Left lobe of liver (tissue), 2 donors: ENCODE data around the gene SLC6A11. TPM values are rescaled to one million over a fixed set of nuclear protein-coding genes. Genes with fewer than 3 reads are reported as not detected.

Experiments used
- ATAC-seq: fragments of 200-7000 bp; cut with Tn5 transposase; one replicate; pipeline ENCODE4 v1.9.1; 2020; ENCODE audit warnings: mild to moderate bottlenecking, moderate library complexity
- DNase-seq: peaks from one replicate; pipeline ENCODE4 v3.0.0-alpha.2; 2020; ENCODE audit warnings: low spot score
- total RNA-seq: library from RNA; stranded (reverse); gene quantifications from one replicate; pipeline ENCODE4 v1.2.1, GENCODE V29; 2021
- donor health status: DM: no; HTN: no; CAD: no; lungs with moderate emphysema.
- donor health status: DM: no; HTN: yes; CAD: no.

Gene SLC6A11
- total RNA-seq, 1 donor from 2014 or later, result 0.13 TPM

GRCh38 chr3:10928407-10928960, 112.5 kb downstream of the SLC6A11 start:
- ATAC-seq, result no peak
- no peak for DNase-seq

- DNase-seq (no peak), ATAC-seq (no peak)
Observed at GRCh38 chr3:10928961-10929471, 113.0 kb downstream of the SLC6A11 start.

DNA sequence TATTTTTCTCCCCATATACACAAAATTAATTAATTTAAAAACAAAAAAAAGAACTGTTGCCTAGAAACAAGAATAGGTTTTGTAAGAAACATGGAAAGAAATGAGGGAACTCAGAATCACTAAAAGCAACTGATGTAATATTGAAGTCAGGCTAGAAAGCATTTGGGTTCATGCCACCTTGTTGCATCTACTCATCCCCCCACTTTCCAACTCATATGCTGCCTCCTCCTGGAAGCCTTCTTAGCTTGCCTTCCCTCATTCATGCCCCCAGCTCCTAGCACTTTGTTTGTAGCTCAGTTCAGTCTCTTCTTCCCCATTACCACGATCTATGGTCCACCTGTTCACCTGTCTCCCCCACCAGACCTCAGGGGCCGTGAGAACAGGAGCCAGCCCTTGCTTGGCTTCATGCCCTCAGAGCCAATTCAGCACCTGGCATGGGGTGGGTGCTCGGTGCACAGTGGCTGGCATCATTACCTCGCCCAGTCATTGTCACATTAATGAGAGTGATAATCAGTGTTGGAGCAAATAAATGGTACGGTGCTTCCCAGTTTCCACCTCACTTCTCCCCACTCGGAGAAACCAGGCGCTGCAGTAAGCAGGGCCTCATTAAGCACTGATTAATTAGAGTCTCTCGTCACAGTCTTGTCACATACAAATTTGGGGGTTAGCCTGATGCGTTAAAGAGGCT, 114.1 kb downstream of the SLC6A11 start:
- ATAC-seq, result no peak
- no peak for DNase-seq

DNA sequence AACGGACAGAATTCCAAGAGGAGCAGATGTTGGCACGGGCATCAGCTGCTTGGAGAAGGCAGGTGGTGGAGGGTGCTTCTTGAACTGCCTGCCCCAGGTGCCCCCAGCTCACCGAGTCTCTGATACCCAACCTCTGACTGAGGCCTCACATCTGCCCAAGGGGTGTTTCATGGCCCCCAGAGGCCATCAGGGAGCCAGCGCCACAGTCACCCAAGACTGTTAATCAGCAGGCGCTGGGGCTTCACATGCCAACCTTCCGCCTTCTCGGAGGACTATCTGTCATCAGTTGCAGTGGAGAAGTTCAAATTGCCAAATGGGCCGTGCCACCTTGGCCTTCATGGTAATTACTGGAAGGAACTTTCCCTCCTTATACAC, 114.6 kb downstream of the SLC6A11 start:
- ATAC-seq (no peak), DNase-seq (no peak)

DNA sequence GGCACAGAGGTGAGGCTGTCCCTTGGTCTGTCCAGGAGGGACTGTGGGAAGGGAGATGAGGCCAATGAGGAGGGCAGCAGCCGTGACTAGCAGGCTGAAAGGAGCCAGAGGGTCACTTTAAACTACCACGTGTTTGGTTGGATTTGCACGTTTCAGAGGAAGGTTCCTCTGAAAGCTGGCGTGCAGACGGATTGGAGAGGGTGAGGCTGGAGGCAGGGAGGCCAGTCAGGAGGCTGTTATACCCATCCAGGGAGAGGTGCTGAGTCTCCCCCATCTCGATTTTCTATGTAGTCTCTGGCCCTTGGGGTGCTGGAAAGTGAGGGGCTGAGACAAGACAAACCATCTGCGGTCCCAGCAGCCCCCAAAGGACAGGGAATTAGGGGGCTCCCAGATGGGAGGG, 116.6 kb downstream of the SLC6A11 start:
- ATAC-seq, result no peak
- DNase-seq, result no peak

GRCh38 chr3:10933021-10933420, 117.0 kb downstream of the SLC6A11 start:
- DNase-seq (no peak), ATAC-seq (no peak)

DNA sequence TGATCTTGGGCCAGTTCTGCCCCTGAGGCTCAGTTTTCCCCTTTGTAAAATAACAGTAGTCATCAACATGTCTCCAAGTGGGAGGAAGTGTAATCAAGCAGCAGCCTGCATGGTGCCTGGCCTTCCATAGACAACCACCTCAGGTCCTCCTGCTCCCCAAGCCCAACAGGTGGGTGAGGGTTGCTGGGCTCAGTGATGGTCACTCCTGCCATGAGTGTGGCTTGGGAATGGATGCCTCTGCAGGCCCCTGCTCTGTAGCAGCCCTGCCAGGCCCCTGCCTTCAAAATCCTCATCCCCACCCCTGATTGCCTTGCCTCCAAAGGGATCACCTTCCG, 117.4 kb downstream of the SLC6A11 start:
- DNase-seq (no peak), ATAC-seq (no peak)

DNA sequence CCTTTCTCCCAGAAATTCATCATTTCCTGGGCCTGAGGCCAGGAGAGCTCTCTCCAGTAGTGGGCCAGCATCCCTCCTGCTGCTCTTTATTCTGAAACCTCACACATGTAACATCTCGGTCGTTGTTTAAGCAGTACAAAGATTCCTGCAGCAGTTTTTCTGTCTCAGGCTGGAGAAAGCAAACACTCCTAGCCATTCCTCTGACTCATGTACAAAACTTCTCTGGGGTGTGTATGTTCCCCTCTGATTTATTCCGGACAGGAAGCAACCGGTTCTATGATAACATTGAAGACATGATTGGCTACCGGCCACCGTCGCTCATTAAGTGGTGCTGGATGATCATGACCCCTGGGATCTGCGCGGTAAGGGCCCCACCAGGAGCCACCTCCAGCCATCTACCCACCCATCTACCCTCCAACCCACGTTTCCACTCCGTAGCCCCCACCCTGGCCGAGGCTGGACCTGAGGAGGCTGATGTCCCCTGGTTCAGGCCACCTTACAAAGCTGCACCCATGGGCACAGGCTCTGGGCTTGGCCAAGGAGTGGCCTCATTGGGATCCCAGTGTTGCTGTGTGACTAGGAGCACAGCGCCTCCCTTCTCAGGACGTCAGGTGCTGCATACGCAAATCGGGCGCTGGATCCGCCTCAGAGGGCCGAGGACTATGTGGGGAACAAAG, 117.9 kb downstream of the SLC6A11 start:
- ATAC-seq (no peak), DNase-seq (no peak)

DNA sequence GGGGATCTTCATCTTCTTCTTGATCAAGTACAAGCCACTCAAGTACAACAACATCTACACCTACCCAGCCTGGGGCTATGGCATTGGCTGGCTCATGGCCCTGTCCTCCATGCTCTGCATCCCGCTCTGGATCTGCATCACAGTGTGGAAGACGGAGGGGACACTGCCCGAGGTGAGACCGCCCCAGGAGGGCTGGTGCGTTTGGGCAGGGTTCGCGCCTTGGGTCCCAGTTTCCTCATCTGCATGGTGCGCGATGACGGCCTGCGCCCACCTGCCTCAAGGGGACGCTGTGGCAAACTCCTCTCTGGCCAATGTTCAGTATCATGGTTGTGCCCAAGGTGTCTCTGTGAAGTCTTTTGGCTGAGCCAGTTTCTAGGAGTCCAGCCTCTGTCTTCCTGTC, 119.0 kb downstream of the SLC6A11 start:
- no peak for ATAC-seq
- no peak for DNase-seq

DNA sequence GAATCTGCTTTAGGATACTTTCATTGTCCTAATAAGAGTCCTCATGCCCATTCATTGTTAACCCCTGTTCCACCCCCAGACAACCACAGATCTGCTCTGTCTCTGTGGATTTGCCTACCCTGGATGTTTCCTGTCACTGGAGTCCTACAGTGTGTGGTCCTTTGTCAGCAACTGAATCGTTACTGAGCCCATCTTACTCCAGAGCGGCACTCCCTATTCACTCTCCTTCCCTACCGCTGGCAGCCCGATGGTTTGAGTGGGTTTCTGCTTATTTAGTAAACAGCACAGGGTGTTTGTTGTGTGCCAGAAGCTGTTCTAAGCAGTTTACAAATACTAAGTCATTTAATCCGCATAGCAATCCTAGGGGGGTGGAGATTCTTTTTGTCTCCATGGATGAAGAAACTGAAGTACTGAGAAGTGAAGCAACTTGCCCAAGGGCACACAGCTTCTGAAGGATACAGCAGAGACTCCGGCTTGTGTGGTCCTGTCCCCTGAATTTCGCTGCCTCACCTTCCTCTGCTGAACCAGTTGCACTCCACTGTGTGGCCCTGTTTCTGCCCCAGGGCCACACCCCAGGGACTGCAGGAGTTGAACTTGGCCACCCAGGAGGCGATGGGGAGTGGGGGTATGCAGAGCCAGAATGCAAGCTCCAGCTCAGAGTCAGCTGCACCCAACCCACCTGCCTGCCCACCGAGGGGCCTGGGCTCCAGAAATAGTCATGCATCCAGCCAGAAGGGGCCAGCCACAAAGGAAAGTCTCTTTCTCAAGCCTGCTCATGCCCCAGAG, 120.0 kb downstream of the SLC6A11 start:
- no peak for DNase-seq
- ATAC-seq, result no peak

DNA sequence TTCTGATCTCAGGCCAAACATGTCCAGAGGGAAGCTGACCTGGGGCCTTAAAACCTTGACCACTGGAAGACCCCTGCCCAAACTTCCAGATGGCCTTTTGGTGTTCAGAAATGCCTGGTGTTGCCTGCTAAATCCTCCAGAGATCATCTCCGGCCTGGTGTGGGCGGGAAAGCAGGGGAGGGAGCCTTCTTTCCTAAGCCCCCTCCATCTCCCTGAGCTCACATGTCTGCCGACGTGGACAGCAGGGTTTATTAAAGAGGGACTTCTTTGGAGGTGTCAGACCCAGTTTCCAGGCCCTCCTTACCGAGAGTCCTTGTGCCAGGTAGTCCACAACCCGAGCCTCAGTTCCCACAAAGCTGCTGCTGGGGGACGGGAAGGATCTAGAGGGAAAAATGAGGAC, 120.7 kb downstream of the SLC6A11 start:
- ATAC-seq (no peak), DNase-seq (no peak)

GRCh38 chr3:10937141-10937825, 121.3 kb downstream of the SLC6A11 start:
- ATAC-seq, result no peak
- no peak for DNase-seq

GRCh38 chr3:10939556-10939955, 123.5 kb downstream of the SLC6A11 start:
- no peak for ATAC-seq
- DNase-seq, result no peak

DNA sequence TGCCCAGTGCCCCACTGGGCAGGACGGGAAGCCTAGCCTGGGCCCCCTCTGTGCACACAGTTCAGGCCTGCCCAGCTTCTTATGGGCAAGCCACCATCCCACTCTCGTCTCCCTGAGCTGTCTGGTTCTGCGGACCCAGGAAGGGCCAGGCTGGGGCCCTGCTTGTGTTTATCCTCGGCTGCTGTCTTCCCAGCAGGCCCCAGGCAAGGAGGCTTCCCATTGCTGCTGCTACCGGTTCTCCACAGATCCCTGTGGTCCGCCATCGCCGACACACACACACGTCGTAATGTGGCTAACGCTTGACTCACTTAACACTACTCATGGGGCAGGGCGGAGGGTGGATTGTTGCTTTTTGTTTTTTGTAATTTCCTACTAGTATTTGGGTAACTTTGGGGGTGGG, 124.1 kb downstream of the SLC6A11 start:
- DNase-seq (no peak), ATAC-seq (no peak)

DNA sequence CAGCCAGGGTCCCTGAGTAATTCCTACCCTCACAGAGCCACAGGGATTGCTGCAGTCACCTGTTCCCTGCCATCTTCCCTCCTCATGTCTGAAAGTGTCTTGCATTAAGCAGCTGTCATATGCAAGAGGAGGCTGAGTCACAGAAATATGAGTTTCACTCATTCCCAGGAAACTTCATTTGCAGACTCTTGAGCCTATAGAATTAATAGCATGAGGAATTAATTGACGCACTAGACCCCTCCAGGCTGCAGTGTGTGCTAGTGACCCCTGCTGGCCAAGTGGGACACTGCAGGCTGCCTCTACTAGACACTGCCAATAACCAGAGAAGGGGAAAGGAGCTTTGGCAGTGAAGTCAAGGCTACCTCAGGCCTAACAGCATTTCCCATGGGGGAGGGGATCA, 125.9 kb downstream of the SLC6A11 start:
- ATAC-seq (peak; percentile 41), DNase-seq (no peak)

- DNase-seq (no peak), ATAC-seq (no peak)
Observed at GRCh38 chr3:10942690-10943205, 126.7 kb downstream of the SLC6A11 start.

DNA sequence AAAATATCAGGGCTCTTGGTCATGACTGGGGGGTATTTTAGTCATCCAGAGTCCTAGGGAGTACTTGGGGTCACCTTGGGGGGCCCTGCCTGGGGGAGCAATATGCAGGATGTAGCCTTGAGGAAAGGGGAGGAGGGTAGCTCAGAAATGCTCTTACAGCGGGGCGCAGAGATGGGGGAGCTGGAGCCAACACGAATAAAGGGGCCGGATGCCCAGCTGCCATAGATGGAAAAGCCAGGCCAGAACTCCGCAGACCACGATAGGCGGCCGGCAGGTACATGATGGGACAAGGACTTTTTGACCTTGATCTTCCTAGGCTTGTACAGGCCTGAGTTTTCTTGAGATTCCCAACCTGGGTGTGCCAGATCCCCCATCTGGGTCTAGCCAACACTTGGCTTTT, 128.8 kb downstream of the SLC6A11 start:
- ATAC-seq, result no peak
- no peak for DNase-seq

GRCh38 chr3:10945683-10946287, 129.8 kb downstream of the SLC6A11 start:
- DNase-seq (peak; percentile 53), ATAC-seq (peak; percentile 91)

DNA sequence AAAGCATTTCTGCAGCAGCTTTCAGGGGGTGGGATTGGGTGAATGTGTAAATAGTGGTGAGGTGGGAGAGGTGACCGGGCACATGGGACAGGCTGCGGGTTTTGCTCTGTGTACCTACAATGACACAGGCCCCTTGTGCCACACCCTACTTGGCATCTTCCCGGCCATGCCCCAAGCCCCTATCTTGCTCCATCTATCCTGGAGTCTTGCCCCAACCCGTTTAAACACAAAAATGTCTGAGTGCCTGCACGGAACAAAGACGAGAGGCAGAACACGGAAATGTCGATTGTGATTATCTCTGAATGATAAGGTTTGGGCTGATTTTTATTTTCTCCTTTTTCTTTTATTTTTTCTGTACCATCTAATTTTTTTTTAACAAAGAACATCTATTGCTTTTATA, 130.5 kb downstream of the SLC6A11 start:
- DNase-seq (no peak), ATAC-seq (no peak)

DNA sequence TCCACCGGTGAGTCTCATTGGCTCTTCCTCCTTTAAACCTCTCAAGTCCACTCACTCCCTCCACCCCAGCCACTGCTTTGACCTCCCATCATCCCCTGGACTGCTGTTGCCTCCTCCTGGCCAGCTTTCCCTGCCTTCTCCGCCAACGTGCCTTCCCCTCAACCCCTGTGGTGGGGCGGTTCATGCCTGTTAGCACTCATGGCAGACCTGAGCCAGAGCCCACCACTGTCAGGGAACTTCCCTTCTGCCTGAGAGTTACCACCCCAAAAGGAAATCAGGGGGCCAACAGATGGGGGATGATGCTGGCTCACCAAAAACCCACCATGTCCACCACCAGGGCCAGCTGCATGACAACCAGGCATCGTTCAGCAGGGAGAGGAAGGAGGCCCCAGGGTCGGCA, 132.3 kb downstream of the SLC6A11 start:
- ATAC-seq (no peak), DNase-seq (no peak)
